PC-9 (cell line): ENCODE results near the gene CAGE1.

Experiments
- EZH2 ChIP-seq: fragments of 200-600 bp; sonication (generic); IDR thresholded peaks from 2 replicates; pipeline ENCODE4 v1.8.0; 2017; ENCODE audit warnings: antibody characterized with exemption, low read depth
- TF ChIP-seq, protein P1 (sequence below): fragments of 200-600 bp; sonication (generic); conservative IDR thresholded peaks from 2 replicates; pipeline ENCODE4 v1.6.1; 2017; ENCODE audit warnings: mixed run types, antibody characterized with exemption, mild to moderate bottlenecking, moderate library complexity

DNA sequence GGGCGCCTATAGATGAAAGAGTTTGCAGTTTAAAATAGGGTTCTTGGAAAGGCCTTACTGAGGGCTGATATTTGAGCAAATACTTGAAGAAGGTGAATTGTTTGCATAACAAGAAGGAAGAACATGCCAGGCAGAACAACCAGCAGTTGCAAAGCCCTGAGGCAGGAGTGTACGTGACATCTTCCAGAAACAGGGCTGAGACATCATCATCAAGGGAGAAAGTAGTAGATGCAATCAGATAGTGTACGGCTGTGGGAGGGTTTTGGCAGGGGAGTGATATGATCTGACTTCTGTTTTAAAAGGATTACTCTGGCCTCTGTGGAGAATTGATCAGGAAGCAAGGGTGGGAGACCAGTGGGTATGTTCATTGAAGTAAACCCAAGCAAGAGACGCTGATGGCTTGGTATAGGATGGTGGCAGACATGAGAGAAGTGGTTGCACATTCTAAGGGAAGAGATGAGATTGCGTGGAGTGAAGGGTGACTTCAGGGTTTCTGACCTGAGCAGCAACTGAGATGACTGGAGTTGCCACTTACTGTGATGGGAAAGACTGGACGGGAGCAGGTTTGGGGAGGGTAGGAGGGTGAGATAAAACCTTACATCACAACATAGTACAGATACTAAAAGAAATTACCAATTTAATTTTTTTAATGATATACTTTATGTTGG is 28.8 kb upstream of the CAGE1 start:
- TF ChIP-seq, protein P1, sequence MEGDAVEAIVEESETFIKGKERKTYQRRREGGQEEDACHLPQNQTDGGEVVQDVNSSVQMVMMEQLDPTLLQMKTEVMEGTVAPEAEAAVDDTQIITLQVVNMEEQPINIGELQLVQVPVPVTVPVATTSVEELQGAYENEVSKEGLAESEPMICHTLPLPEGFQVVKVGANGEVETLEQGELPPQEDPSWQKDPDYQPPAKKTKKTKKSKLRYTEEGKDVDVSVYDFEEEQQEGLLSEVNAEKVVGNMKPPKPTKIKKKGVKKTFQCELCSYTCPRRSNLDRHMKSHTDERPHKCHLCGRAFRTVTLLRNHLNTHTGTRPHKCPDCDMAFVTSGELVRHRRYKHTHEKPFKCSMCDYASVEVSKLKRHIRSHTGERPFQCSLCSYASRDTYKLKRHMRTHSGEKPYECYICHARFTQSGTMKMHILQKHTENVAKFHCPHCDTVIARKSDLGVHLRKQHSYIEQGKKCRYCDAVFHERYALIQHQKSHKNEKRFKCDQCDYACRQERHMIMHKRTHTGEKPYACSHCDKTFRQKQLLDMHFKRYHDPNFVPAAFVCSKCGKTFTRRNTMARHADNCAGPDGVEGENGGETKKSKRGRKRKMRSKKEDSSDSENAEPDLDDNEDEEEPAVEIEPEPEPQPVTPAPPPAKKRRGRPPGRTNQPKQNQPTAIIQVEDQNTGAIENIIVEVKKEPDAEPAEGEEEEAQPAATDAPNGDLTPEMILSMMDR = no peak
- no peak for TF ChIP-seq EZH2
